HG03565 (cell line): ENCODE measurements around the gene PDCD10.

Experiments
- ATAC-seq: cut with Tn5 transposase; IDR thresholded peaks from one replicate; pipeline ENCODE4 v1.9.1; 2021; ENCODE audit warnings: mild to moderate bottlenecking, moderate library complexity; ENCODE audit not compliant: unreplicated experiment

PDCD10 gene

GRCh38 chr3:167735233-167736138 is 794 bp upstream of the PDCD10 start, which contains the start of gene SERPINI1:
SERPINI1 (plus strand) TSS chr3:167735721; CDS start chr3:167789129, 53,408 bp downstream.
- ATAC-seq: peak; percentile 50

GRCh38 chr3:167733961-167734497 is 663 bp downstream of the PDCD10 start:
- no peak for ATAC-seq

DNA sequence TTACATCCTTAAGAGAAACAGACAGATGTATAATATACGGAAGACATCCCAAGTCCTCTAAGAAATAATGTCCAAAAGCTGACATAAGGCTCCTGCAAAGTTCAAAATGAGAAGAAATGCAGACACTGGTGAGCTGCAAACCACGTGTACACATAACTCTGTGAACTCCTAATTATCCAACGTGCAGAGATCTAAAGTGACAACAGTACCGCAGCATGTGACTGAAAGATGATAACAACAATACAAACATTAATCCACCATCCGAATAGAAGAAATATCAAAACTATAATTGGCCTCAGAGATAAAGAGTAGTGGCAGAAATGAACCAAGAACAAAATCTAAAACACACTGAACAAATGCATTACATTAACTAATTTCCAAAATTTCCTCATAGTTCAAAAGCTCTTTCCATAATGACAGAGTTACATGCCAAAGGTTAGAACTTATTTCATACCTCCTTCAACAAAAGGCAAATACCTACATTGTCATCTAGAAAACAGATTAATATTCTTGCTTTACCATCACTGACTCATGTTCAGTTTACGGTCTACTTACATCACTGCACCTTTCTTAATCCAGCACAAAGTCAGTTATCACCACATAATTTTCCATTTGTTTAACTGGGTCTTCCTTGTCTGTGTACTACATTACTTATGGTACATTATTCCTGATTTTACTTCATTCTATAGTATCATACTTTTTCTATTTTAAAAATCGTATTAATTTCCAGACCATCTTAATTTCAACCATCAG is 2.2 kb downstream of the PDCD10 start:
- no peak for ATAC-seq

GRCh38 chr3:167731393-167731792 is 3.3 kb downstream of the PDCD10 start:
- ATAC-seq: no peak

- no peak for ATAC-seq
These were observed 5.1 kb downstream of the PDCD10 start for GRCh38 chr3:167729591-167729990.

- ATAC-seq: no peak
These were observed 5.9 kb downstream of the PDCD10 start for GRCh38 chr3:167728632-167729323.

GRCh38 chr3:167728176-167728575 is 6.5 kb downstream of the PDCD10 start:
- no peak for ATAC-seq

- no peak for ATAC-seq
These were observed 10.8 kb downstream of the PDCD10 start for GRCh38 chr3:167723872-167724271.

DNA sequence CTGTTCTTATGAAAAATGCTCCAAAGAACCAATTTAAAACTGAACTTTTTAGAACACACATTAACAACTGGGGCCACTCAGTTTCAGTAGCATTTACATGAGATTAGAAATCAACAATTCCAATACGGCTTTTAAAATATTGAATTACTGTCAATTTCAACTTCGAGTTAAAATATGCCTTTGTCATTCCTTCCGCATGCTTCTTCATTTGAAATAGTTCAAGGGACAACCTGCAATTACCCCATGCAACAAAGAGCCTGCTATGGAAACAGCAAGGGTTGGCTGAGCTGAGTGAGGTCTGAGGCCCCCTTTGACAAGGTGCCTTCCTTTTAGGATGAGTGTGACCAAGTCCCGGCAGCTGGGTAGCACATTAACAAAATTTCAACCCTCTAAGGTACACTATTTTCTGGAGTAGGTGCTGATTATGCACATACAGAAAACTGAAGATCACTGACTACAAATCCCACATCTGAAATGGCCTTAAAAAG is 11.6 kb downstream of the PDCD10 start:
- ATAC-seq: no peak

DNA sequence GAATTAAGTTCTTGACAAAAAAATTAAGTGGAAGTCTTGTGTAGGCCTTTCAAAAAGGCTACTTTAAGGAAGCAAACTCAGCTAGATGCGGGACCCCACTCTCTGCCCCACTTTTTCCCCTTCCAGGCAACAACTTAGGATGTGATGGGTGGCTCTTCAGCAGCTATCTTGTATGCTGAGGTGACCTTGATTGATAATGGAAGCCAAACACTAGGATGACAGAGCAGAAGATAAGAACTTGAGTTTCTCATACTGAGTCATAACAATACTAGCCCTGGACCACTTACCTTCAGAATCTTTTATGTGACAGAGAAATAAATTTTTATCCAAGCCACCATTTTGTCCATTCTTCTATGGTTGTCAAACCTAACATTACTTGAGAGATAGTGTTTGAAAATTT is 16.1 kb downstream of the PDCD10 start:
- no peak for ATAC-seq

DNA sequence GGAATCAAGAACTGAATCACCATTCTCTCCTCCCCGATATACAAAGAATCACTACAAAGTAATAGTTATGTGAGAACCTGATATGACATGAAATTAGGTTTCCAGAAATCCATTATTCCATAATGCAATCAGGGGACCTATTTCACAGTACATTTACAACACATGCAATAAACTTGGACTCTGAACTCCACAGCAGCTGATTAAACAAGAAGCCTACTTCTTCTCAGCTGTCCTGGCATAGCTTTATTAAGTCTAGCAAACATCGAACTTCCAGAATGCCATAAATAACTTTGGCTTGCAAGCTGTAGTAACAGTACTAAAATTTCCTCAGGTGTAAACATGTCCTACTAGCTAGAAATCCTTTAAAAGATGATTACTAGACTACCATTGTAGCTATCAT is 17.8 kb downstream of the PDCD10 start:
- no peak for ATAC-seq

- ATAC-seq: no peak
These were observed 19.8 kb downstream of the PDCD10 start for GRCh38 chr3:167714871-167715270.

DNA sequence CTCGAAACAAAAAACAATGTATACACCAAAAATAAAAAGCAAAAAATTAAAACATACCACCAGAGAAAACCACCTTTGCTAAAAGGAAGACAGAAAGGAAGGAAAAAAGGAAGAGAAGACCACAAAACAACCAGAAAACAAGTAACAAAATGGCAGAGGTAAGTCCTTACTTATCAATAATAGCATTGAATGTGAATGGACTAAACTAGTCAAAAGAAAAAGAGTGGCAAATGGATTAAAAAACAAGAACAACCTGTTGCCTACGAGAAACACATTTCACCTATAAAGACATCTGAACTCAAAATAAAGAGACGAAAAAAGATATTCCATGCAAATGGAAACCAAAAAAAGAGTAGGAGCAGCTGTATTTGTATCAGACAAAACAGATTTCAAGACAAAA is 22.2 kb downstream of the PDCD10 start:
- no peak for ATAC-seq

- no peak for ATAC-seq
These were observed 23.3 kb downstream of the PDCD10 start for GRCh38 chr3:167711439-167711838.

GRCh38 chr3:167710552-167710951 is 24.1 kb downstream of the PDCD10 start:
- ATAC-seq: no peak

GRCh38 chr3:167709690-167710089 is 25.0 kb downstream of the PDCD10 start:
- ATAC-seq: no peak

- no peak for ATAC-seq
These were observed 28.9 kb downstream of the PDCD10 start for GRCh38 chr3:167705840-167706239.

- no peak for ATAC-seq
These were observed 33.8 kb downstream of the PDCD10 start for GRCh38 chr3:167700926-167701325.

DNA sequence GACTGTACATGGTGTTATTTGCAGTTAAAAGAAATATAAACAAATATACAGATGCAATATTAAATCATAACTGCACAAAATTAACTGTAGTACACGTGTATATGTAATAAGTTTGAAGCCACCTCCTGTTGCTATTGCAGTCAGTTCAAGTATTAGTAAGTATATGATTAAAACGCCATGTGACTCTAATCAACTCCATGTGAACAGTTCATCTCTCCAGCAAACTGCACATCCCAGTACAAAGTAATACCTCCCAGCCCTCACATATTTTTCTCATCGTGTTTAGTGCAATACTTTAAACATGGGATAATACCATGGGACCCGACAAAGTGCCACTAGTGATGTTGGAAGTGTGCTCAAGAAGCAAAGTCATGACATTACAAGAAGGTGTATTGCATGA is 34.6 kb downstream of the PDCD10 start:
- ATAC-seq: no peak

DNA sequence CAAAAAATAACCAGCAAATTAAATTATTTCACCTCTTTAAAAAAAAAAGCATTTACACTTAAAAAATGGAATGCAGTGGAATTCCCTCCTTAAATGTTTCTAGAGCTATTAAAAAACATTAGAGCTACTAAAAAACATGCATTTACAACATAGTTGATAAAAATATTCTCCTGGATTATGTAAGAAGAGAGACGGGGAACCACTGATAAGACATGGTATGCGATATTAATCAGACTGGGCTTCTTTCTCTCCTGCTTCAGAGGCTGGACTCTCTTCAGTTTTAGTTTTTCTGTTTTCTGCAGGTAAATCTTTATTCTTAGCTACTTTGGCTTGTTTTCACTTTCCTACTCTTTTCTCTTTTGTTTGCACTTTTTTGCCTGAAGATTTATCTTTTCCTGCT is 40.6 kb downstream of the PDCD10 start:
- no peak for ATAC-seq

DNA sequence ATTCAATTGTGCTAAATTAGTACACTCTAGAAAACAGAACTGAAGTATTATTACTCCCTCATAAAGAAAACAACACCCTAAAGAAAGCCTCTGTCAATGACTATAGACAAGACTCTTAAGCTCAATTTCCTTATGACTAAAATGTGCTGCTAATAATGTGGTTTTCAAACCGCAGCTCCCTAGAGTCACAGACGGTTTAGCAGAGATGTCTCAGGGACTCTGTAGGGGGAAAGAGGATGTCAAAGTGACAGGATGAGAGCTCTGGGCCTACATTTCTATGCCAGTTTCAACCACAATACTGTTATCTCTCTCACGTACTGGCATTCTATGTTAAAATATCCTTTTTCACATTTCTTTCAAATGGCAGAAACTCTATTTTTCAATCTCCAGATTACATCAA is 43.3 kb downstream of the PDCD10 start:
- peak; percentile 100 for ATAC-seq
